Colonic mucosa (tissue), 4 donors: ENCODE measurements around the gene PPFIA2. TPM values are rescaled to one million over a fixed set of nuclear protein-coding genes. Genes with fewer than 3 reads are reported as not detected.

ENCODE experiments used
- DNase-seq: peaks from one replicate; pipeline ENCODE4 v3.0.0-alpha.2; 2020
- H3K27ac ChIP-seq: fragments of 200-600 bp; one replicate; pipeline ENCODE4 v1.8.0; 2021
- H3K27me3 ChIP-seq: fragments of 200-600 bp; one replicate; pipeline ENCODE4 v1.8.0; 2021
- H3K36me3 ChIP-seq: fragments of 200-600 bp; one replicate; pipeline ENCODE4 v1.8.0; 2021
- H3K4me1 ChIP-seq: fragments of 200-600 bp; one replicate; pipeline ENCODE4 v1.8.0; 2021; ENCODE audit warnings: mild to moderate bottlenecking
- H3K4me3 ChIP-seq: fragments of 200-600 bp; one replicate; pipeline ENCODE4 v1.8.0; 2021
- H3K9ac ChIP-seq, 2 donors: one replicate each; pipeline ENCODE4 v1.7.0; 2013; ENCODE audit warnings: control low read depth in 2 of 2, low read depth in 2 of 2, low read length in 2 of 2
- H3K9me3 ChIP-seq: fragments of 200-600 bp; one replicate; pipeline ENCODE4 v1.8.0; 2021
- CTCF ChIP-seq: fragments of 200-600 bp; IDR thresholded peaks from one replicate; pipeline ENCODE4 v1.8.0; 2022; ENCODE audit warnings: antibody characterized with exemption, mild to moderate bottlenecking
- intact Hi-C: fragments of 100-400 bp; cut with DNase I; formaldehyde crosslinking; loops from one replicate; pipeline ENCODE4 v1.14.1; 2022
- total RNA-seq, 2 donors: library from RNA; stranded (reverse); fragmentation: NEBNext Ultra II Directional in 1 of 2; extraction: Animal tissue kit (Norgen Biotek cat#: 25700) in 1 of 2; gene quantifications; one replicate each; pipeline ENCODE4 v1.2.1, GENCODE V29; 2021
- donor health status: healthy.
- donor health status: DM: no; HTN: no; CAD: no.
- donor health status: DM: no; HTN: no; CAD: no.

The PPFIA2 gene
- total RNA-seq, 2 donors from 2014 or later, result 0.49 to 2.2 TPM

DNA sequence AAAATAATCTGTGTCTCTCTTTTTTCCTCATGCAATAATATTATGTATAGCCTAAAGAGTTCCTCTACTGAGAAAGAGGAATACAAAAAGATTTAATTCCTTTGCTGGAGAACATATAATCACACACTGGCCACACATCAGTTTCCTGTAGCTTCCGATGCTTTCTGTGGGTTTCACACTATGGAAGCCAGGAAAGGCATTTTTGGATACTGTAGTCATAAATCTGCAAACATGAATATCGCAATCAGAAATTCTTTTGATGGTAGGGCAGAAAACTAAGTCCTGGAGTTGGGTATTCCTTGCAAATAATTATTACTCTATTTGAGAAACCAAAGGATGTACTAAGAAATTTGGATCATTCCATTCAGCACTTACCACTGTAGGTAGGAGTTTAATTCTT is 421.3 kb downstream of the PPFIA2 start:
- Histone ChIP-seq H3K36me3 (no peaks in the 10 kb centered on the region), H3K9ac (no peak overlapping the region), H3K27ac (no peak overlapping the region), H3K4me1 (no peaks in the 10 kb centered on the region), H3K27me3 (no peaks in the 10 kb centered on the region), H3K9me3 (no peaks in the 10 kb centered on the region), H3K4me3 (no peak overlapping the region)
- TF ChIP-seq CTCF, result no peak
- intact Hi-C loops, result no loop called here
- no peak for DNase-seq

- H3K9ac ChIP-seq, result no peak overlapping the region
- H3K9me3 ChIP-seq, result no peaks in the 10 kb centered on the region
- no peaks in the 10 kb centered on the region for H3K36me3 ChIP-seq
- DNase-seq, result no peak
- H3K27ac ChIP-seq, result no peak overlapping the region
- H3K4me3 ChIP-seq, result no peak overlapping the region
- intact Hi-C loops, result no loop called here
- no peak for TF ChIP-seq CTCF
- H3K27me3 ChIP-seq, result no peaks in the 10 kb centered on the region
- no peaks in the 10 kb centered on the region for H3K4me1 ChIP-seq
Measured at GRCh38 chr12:81333812-81334211, 425.3 kb downstream of the PPFIA2 start.

DNA sequence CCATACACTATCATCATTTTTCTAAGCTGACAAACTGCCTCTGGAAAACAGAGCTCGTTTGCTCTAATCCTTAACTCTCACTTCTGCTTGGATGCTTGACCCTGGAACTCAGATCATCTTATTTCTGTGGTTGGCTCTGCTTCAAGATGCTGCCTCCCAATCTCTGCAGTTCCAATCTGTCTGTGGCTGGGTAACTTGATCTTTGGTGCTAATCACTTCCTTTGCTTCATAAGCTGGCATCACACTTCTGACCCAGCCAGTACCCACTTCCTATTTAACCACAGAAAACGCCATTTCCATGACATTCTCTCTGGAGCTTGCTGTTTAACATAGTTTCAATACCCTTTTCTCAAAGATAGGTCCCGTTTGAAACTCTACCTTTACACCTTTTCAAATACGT is 427.1 kb downstream of the PPFIA2 start:
- Histone ChIP-seq H3K9me3 (no peaks in the 10 kb centered on the region), H3K27ac (no peak overlapping the region), H3K4me1 (no peaks in the 10 kb centered on the region), H3K4me3 (no peak overlapping the region), H3K9ac (no peak overlapping the region), H3K36me3 (no peaks in the 10 kb centered on the region), H3K27me3 (no peaks in the 10 kb centered on the region)
- TF ChIP-seq CTCF, result no peak
- intact Hi-C loops, result no loop called here
- DNase-seq, result no peak

DNA sequence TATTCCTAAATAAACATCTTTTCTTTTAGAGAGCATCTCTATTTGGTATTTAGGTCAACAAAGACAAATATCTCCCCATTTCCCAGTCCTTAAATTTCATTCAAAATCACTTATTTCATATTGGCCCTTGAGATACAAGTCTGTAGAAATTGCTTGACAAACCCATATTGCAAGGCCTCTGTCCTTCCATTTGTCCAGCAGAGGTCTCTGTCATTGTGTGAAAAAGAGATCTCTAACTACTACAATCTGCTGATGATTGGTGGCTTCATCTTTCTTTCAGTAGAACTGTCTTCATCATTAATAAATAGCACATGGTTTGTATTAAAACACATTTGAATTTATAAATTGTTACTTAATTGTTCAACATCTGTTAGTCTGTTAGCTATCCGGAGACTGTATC is 428.7 kb downstream of the PPFIA2 start:
- no peak overlapping the region for H3K4me3 ChIP-seq
- H3K27me3 ChIP-seq, result no peaks in the 10 kb centered on the region
- no peaks in the 10 kb centered on the region for H3K36me3 ChIP-seq
- no peak overlapping the region for H3K27ac ChIP-seq
- H3K9ac ChIP-seq, result no peak overlapping the region
- no peaks in the 10 kb centered on the region for H3K4me1 ChIP-seq
- no peaks in the 10 kb centered on the region for H3K9me3 ChIP-seq
- intact Hi-C loops, result no loop called here
- no peak for DNase-seq
- TF ChIP-seq CTCF, result no peak

DNA sequence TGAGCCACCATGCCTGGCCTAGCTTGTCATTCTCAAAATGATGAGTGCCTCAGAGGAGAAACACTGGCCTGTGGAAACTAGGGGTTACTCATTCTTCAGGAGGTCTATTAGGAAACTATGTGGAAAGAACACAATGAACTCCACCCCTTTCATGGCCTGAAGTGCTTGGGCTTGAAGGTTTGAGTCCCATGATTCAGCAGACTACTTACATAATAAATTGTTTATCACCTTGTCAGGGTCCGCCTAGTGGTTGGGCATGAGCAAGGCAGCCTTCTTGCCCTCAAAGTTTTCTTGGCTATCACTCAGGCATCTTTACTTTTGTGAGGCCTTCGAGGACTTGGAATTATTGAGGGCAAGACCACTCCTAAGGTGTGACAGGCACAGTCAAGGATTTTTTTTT is 430.1 kb downstream of the PPFIA2 start:
- no peak overlapping the region for H3K27ac ChIP-seq
- no peaks in the 10 kb centered on the region for H3K27me3 ChIP-seq
- no peaks in the 10 kb centered on the region for H3K4me1 ChIP-seq
- TF ChIP-seq CTCF, result no peak
- no peaks in the 10 kb centered on the region for H3K9me3 ChIP-seq
- H3K4me3 ChIP-seq, result no peak overlapping the region
- no peaks in the 10 kb centered on the region for H3K36me3 ChIP-seq
- intact Hi-C loops, result no loop called here
- H3K9ac ChIP-seq, result no peak overlapping the region
- DNase-seq, result no peak

DNA sequence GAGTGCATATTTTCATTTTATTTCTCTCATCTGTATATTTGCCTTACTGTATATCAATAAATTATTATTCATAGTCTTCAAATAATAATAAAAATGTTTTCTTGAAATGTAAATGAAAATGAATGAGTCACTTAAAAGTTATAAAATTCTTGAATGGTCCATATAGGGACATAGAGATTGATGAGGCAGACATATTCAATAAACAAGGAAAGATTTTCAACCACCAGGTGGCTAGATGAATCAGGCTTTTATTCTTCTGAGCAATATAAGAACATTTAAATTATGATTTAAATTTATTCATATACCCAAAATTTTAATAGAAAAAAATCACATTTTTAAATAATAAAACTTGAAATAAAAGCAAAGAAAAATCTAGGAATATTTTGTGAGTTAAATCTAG is 431.7 kb downstream of the PPFIA2 start:
- Histone ChIP-seq H3K4me3 (no peak overlapping the region), H3K27ac (no peak overlapping the region), H3K36me3 (no peaks in the 10 kb centered on the region), H3K4me1 (no peaks in the 10 kb centered on the region), H3K27me3 (no peaks in the 10 kb centered on the region), H3K9ac (no peak overlapping the region), H3K9me3 (no peaks in the 10 kb centered on the region)
- DNase-seq, result no peak
- no peak for TF ChIP-seq CTCF
- intact Hi-C loops, result no loop called here
